Gastrocnemius medialis (tissue), 4 donors: ENCODE measurements around the gene MYL3. TPM values are rescaled to one million over a fixed set of nuclear protein-coding genes. Genes with fewer than 3 reads are reported as not detected.

Source experiments
- ATAC-seq, 2 donors: fragments of 150-250 bp; one replicate each; pipeline ENCODE4 v1.9.1; 2016
- DNase-seq, 2 donors: peaks; one replicate each; pipeline ENCODE4 v3.0.0-alpha.2; 2019
- H3K27ac ChIP-seq, 4 donors: fragments of 200-600 bp; sonication (generic); 1 replicate in 1 of 4; 2 replicates in 3 of 4; pipeline ENCODE4 v1.5.1; 2016 to 2018; ENCODE audit warnings: mild to moderate bottlenecking in 2 of 4, moderate library complexity in 1 of 4
- H3K27me3 ChIP-seq, 3 donors: fragments of 200-600 bp; sonication (generic) in 2 of 3; 1 replicate in 1 of 3; 2 replicates in 2 of 3; pipeline versions ENCODE4 v1.5.1 to v1.6.0; 2016 to 2019; ENCODE audit warnings: mild to moderate bottlenecking in 1 of 3, moderate library complexity in 1 of 3
- H3K36me3 ChIP-seq, 2 donors: fragments of 200-600 bp; sonication (generic) in 1 of 2; one replicate each; pipeline ENCODE4 v1.5.1; 2017 to 2018
- H3K4me1 ChIP-seq, 2 donors: fragments of 200-600 bp; sonication (generic) in 1 of 2; one replicate each; pipeline ENCODE4 v1.5.1; 2016 to 2017; ENCODE audit warnings: mild to moderate bottlenecking in 2 of 2
- H3K4me3 ChIP-seq, 4 donors: fragments of 200-600 bp; sonication (generic) in 3 of 4; 1 replicate in 1 of 4; 2 replicates in 3 of 4; pipeline ENCODE4 v1.5.1; 2016 to 2019; ENCODE audit warnings: mild to moderate bottlenecking in 2 of 4
- H3K9me3 ChIP-seq, 3 donors: fragments of 200-600 bp; sonication (generic) in 2 of 3; 1 replicate in 1 of 3; 2 replicates in 2 of 3; pipeline ENCODE4 v1.5.1; 2016 to 2019
- CTCF ChIP-seq, 5 experiments: fragments of 450-650 bp in 3 of 5; fragments of 200-600 bp in 2 of 5; sonication (generic) in 2 of 5; IDR thresholded peaks in 4 of 5; conservative IDR thresholded peaks in 1 of 5; 1 replicate in 4 of 5; 2 replicates in 1 of 5; pipeline ENCODE4 v1.5.1; 2016 to 2019; ENCODE audit warnings: antibody characterized with exemption in 5 of 5, mild to moderate bottlenecking in 3 of 5, moderate library complexity in 3 of 5
- POLR2A ChIP-seq, 2 donors: fragments of 450-650 bp; IDR thresholded peaks; one replicate each; pipeline ENCODE4 v1.6.1; 2017; ENCODE audit warnings: antibody characterized with exemption in 2 of 2, mild to moderate bottlenecking in 2 of 2, moderate library complexity in 2 of 2
- in situ Hi-C, 4 donors: fragments of 200-750 bp; cut with MboI; loops; one replicate each; pipeline versions ENCODE4 v1.15.0 to v1.8.0; 2017; ENCODE audit warnings: low sequenced_read_pairs in 4 of 4
- intact Hi-C: fragments of 100-400 bp; cut with DNase I; formaldehyde crosslinking; loops from one replicate; pipeline ENCODE4 v1.15.1; 2023; ENCODE audit warnings: low total_unique reads
- total RNA-seq, 4 donors: library from RNA; depleted of rRNA; stranded (reverse); fragments of >200 nt; gene quantifications; one replicate each; pipeline versions ENCODE4 v1.1.0 to v1.2.3, GENCODE V29; 2016

MYL3 gene
- total RNA-seq, 4 donors from 2014 or later = 42.5 to 544 (median 281) TPM

GRCh38 chr3:46888705-46889104, 25.5 kb upstream of the MYL3 start:
- H3K27ac ChIP-seq = no peak overlapping the region
- no peak for TF ChIP-seq CTCF (IDR thresholded peaks at IDR 0.05 in 4 of 5, conservative IDR thresholded peaks at IDR 0.05 in 1 of 5)

GRCh38 chr3:46887980-46888494, 24.8 kb upstream of the MYL3 start:
- ATAC-seq (no peak), DNase-seq (no peak)
- H3K9me3 ChIP-seq = no peaks in the 10 kb centered on the region
- H3K36me3 ChIP-seq = no peaks in the 10 kb centered on the region
- peaks cover 0 to 12% (median 4%) of the 10 kb centered on the region in 3 donors for H3K27me3 ChIP-seq
- intact Hi-C loops = no loop called here
- H3K4me1 ChIP-seq = peaks cover 5 to 9% of the 10 kb centered on the region in 2 donors
- H3K27ac ChIP-seq = no peak overlapping the region
- H3K4me3 ChIP-seq = no peak overlapping the region
- in situ Hi-C loops = no loop called here
- no peak for TF ChIP-seq POLR2A (IDR thresholded peaks at IDR 0.05)
- TF ChIP-seq CTCF (IDR thresholded peaks at IDR 0.05 in 4 of 5, conservative IDR thresholded peaks at IDR 0.05 in 1 of 5) = no peak

More at GRCh38 chr3:46888705-46889104, 25.5 kb upstream of the MYL3 start:
- Histone ChIP-seq H3K4me1 (peaks cover 5 to 10% of the 10 kb centered on the region in 2 donors), H3K27me3 (peaks cover 0 to 7% (median under 1%) of the 10 kb centered on the region in 3 donors), H3K4me3 (no peak overlapping the region), H3K36me3 (no peaks in the 10 kb centered on the region), H3K9me3 (no peaks in the 10 kb centered on the region)
- ATAC-seq (no peak), DNase-seq (no peak)
- in situ Hi-C loops = no loop called here
- intact Hi-C loops = no loop called here

- TF ChIP-seq CTCF (IDR thresholded peaks at IDR 0.05 in 4 of 5, conservative IDR thresholded peaks at IDR 0.05 in 1 of 5) = no peak
- no peak for TF ChIP-seq POLR2A (IDR thresholded peaks at IDR 0.05)
- DNase-seq (no peak), ATAC-seq (no peak)
- peaks cover 7 to 34% (median 19%) of the 10 kb centered on the region in 3 donors for H3K27me3 ChIP-seq
- H3K36me3 ChIP-seq = no peaks in the 10 kb centered on the region
- H3K27ac ChIP-seq = no peak overlapping the region
- no peak overlapping the region for H3K4me3 ChIP-seq
- no peaks in the 10 kb centered on the region for H3K9me3 ChIP-seq
- intact Hi-C loops (no loop called here), in situ Hi-C loops (no loop called here)
- H3K4me1 ChIP-seq = peaks cover 5 to 17% of the 10 kb centered on the region in 2 donors
Observed at GRCh38 chr3:46885612-46886011, 22.4 kb upstream of the MYL3 start.

- peak overlapping the region in 1 of 4 donors; percentile 57 for H3K4me3 ChIP-seq
- peaks cover 5 to 17% of the 10 kb centered on the region in 2 donors for H3K4me1 ChIP-seq
- TF ChIP-seq CTCF (IDR thresholded peaks at IDR 0.05 in 4 of 5, conservative IDR thresholded peaks at IDR 0.05 in 1 of 5) (no peak), POLR2A (IDR thresholded peaks at IDR 0.05) (no peak)
- H3K27ac ChIP-seq = no peak overlapping the region
- H3K36me3 ChIP-seq = no peaks in the 10 kb centered on the region
- H3K27me3 ChIP-seq = peaks cover 7 to 34% (median 19%) of the 10 kb centered on the region in 3 donors
- DNase-seq (no peak), ATAC-seq (no peak)
- no peaks in the 10 kb centered on the region for H3K9me3 ChIP-seq
- in situ Hi-C loops = no loop called here
- intact Hi-C loops = no loop called here
Observed at GRCh38 chr3:46884929-46885328, 21.7 kb upstream of the MYL3 start.

GRCh38 chr3:46884427-46884826, 21.2 kb upstream of the MYL3 start:
- peak overlapping the region in 1 of 4 donors; percentile 1 for H3K27ac ChIP-seq
- no peak for DNase-seq
- no peak for ATAC-seq
- TF ChIP-seq CTCF (IDR thresholded peaks at IDR 0.05 in 4 of 5, conservative IDR thresholded peaks at IDR 0.05 in 1 of 5) = no peak
- no peak for TF ChIP-seq POLR2A (IDR thresholded peaks at IDR 0.05)
- H3K4me3 ChIP-seq = peak overlapping the region in 1 of 4 donors; percentile 57
- H3K36me3 ChIP-seq = no peaks in the 10 kb centered on the region
- peaks cover 5 to 17% of the 10 kb centered on the region in 2 donors for H3K4me1 ChIP-seq
- peaks cover 7 to 34% (median 19%) of the 10 kb centered on the region in 3 donors for H3K27me3 ChIP-seq
- in situ Hi-C loops = no loop called here
- H3K9me3 ChIP-seq = no peaks in the 10 kb centered on the region
- intact Hi-C loops = no loop called here
